Suprapubic skin (tissue), 4 donors: ENCODE measurements around the gene CHMP4A. TPM values are rescaled to one million over a fixed set of nuclear protein-coding genes. Genes with fewer than 3 reads are reported as not detected.
A peak's percentile ranks its signal among the peaks of the same experiment; 100 is the strongest.
"Not testable (repeated sequence)": the region's sequence is repeated elsewhere in the genome, so short reads cannot be mapped to it uniquely, and the experiment has no call there.

Experiments used
- DNase-seq, 2 donors: peaks; one replicate each; pipeline ENCODE4 v3.0.0-alpha.2; 2019; ENCODE audit warnings: low spot score in 2 of 2
- H3K27ac ChIP-seq: fragments of 200-600 bp; sonication (generic); one replicate; pipeline ENCODE4 v1.5.1; 2019
- H3K27me3 ChIP-seq: fragments of 200-600 bp; sonication (generic); one replicate; pipeline ENCODE4 v1.5.1; 2019
- H3K36me3 ChIP-seq: fragments of 200-600 bp; sonication (generic); one replicate; pipeline ENCODE4 v1.5.1; 2019
- H3K4me1 ChIP-seq: fragments of 200-600 bp; sonication (generic); one replicate; pipeline ENCODE4 v1.5.1; 2019
- H3K4me3 ChIP-seq: fragments of 200-600 bp; sonication (generic); one replicate; pipeline ENCODE4 v1.5.1; 2019; ENCODE audit warnings: mild to moderate bottlenecking
- H3K9me3 ChIP-seq: fragments of 200-600 bp; sonication (generic); one replicate; pipeline ENCODE4 v1.5.1; 2019
- EP300 ChIP-seq: sonication (generic); formaldehyde crosslinking; IDR thresholded peaks from one replicate; pipeline ENCODE4 v1.6.1; 2017; ENCODE audit warnings: antibody characterized with exemption
- POLR2A ChIP-seq, 2 donors: fragments of 450-650 bp; IDR thresholded peaks; one replicate each; pipeline ENCODE4 v1.6.1; 2017; ENCODE audit warnings: antibody characterized with exemption in 2 of 2, mild to moderate bottlenecking in 2 of 2, moderate library complexity in 2 of 2
- POLR2AphosphoS5 ChIP-seq, 3 donors: sonication (generic); formaldehyde crosslinking; IDR thresholded peaks; one replicate each; pipeline ENCODE4 v1.6.1; 2017; ENCODE audit warnings: antibody characterized with exemption in 3 of 3
- WGBS: methylation state at CpG from one replicate; pipeline ENCODE4 v1.1.5; 2018; 5-methylcytosine and 5-hydroxymethylcytosine counted together
- total RNA-seq, 4 donors: library from RNA; depleted of rRNA; stranded (reverse); fragments of >200 nt; gene quantifications; one replicate each; pipeline ENCODE4 v1.1.0, GENCODE V29; 2016
- TF ChIP-seq, protein P1 (sequence below), 2 donors: fragments of 200-600 bp in 1 of 2; fragments of 450-650 bp in 1 of 2; sonication (generic) in 1 of 2; IDR thresholded peaks; one replicate each; pipeline ENCODE4 v1.5.1; 2016 to 2019; ENCODE audit warnings: antibody characterized with exemption in 2 of 2, mild to moderate bottlenecking in 1 of 2, moderate library complexity in 1 of 2

The CHMP4A gene
- total RNA-seq, 4 donors from 2014 or later = 47.2 to 86.3 (median 63.6) TPM

DNA sequence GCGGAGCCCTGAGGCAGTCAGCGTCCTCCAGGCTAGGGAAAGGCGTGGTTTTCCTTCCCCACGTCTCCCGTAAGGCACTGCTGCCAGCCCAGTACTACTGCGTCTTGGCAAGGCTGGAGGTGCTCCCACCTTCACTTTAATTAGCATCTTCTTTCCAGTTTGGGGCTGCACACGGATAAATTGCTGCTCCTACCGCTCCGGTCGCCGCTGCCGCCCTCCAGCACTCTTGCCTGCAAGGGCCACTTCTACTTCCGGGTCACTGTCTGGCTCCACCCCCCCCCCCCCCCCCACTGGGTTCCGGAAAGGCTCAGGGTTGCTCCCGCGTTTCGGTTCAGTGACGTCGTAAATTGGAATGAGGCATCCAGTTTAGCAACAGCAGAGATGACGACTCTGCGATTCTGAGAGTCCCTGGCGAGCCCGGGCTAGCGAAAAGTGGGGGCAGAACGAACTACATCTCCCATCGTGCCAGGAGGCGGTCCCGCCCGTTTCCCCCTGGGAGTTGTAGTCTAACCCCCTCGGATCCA, 18.9 kb upstream of the CHMP4A start, which contains the start of gene NEDD8:
TSS of gene NEDD8 (minus strand) at position 247 of the 524 bp plus-strand sequence. CDS start at position 147, 100 bp downstream.
- peaks cover 42% of the 10 kb centered on the region for H3K4me1 ChIP-seq
- peak; percentile 98 for DNase-seq

DNA sequence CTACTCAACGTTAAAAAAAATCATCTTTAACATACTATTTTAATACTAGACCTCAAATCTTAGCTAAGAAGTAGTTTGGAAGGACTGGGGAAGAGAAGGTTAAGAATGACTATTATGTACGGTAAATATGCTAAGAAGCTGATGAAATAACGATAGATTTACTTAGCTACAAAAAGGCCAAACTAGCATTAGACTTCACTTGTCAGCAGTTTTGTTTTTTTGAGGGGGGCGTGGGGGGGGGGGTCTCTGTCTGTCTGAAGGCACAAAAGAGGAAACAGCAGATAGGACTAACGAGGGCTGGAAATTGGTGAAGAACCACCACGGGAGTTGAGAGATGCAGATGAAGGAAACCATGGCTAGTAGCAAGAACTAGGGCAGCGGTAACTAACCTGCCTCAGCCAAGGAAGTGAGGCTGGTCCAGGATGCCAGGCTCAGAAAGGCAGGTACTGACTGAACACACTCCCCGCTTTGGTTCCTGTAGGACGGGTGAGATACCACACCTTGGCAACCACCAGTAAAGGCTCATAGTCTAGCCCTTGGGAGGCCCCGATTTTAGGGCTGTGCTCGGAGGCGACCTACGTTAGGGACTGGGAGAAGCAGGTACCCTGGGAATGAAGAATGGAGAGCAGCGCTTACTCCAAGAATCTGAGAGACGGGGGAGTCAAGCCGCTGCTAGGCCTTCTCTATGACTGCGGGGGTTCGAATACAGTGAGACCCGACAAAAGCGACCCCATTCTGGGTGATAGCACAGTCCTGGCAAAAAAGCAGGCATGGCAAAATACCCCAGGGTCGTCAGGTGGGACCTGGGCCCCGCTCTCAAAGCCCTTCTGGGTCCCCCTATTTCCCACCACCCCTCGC, 18.2 kb upstream of the CHMP4A start:
- TF ChIP-seq POLR2A (IDR thresholded peaks at IDR 0.05) (no peak), EP300 (no peak), POLR2AphosphoS5 (IDR thresholded peaks at IDR 0.05) (no peak)
- TF ChIP-seq, protein P1, sequence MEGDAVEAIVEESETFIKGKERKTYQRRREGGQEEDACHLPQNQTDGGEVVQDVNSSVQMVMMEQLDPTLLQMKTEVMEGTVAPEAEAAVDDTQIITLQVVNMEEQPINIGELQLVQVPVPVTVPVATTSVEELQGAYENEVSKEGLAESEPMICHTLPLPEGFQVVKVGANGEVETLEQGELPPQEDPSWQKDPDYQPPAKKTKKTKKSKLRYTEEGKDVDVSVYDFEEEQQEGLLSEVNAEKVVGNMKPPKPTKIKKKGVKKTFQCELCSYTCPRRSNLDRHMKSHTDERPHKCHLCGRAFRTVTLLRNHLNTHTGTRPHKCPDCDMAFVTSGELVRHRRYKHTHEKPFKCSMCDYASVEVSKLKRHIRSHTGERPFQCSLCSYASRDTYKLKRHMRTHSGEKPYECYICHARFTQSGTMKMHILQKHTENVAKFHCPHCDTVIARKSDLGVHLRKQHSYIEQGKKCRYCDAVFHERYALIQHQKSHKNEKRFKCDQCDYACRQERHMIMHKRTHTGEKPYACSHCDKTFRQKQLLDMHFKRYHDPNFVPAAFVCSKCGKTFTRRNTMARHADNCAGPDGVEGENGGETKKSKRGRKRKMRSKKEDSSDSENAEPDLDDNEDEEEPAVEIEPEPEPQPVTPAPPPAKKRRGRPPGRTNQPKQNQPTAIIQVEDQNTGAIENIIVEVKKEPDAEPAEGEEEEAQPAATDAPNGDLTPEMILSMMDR (IDR thresholded peaks at IDR 0.05) = no peak
- Histone ChIP-seq H3K27ac (peak overlapping the region; percentile 87), H3K27me3 (no peaks in the 10 kb centered on the region), H3K4me3 (peak overlapping the region; percentile 79), H3K36me3 (peaks cover 14% of the 10 kb centered on the region), H3K4me1 (peaks cover 39% of the 10 kb centered on the region), H3K9me3 (no peaks in the 10 kb centered on the region)
- 12% methylated on average over 17 of the region's 23 CpGs for WGBS
- DNase-seq = peak in 1 of 2 donors; percentile 72

More for the DNA sequence above, 18.9 kb upstream of the CHMP4A start, which contains the start of gene NEDD8:
- H3K4me3 ChIP-seq = peak within 1 kb of the TSS; percentile 79
- 0% methylated on average over 17 of the region's 30 CpGs for WGBS
- H3K27me3 ChIP-seq = no peaks in the 10 kb centered on the region
- peak in 1 of 2 donors; percentile 27 for TF ChIP-seq POLR2A (IDR thresholded peaks at IDR 0.05)
- TF ChIP-seq POLR2AphosphoS5 (IDR thresholded peaks at IDR 0.05) = peak in 1 of 3 donors; percentile 24
- TF ChIP-seq EP300 = no peak
- peaks cover 21% of the 10 kb centered on the region for H3K36me3 ChIP-seq
- H3K9me3 ChIP-seq = no peaks in the 10 kb centered on the region
- peak within 1 kb of the TSS; percentile 87 for H3K27ac ChIP-seq

DNA sequence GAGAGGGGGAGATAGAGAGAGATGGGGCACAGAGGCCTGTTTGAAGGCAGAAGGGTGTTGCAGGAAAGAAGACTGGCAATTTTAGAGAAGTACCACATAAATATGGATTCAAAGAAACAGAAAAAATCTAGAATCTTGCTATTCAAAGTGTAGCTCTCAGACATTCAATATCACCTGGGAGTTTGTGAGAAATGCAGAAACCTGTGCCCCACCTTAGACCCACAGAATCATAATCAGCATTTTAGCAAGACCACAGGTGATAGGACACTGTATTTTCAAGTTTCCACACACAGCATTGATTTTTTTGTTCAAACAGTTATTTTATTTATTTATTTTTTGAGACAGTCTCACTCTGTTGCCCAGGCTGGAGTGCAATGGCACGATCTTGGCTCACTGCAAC, 15.6 kb upstream of the CHMP4A start:
- Histone ChIP-seq H3K27me3 (no peaks in the 10 kb centered on the region), H3K36me3 (peaks cover 4% of the 10 kb centered on the region), H3K4me1 (peaks cover 25% of the 10 kb centered on the region), H3K27ac (no peak overlapping the region), H3K4me3 (no peak overlapping the region), H3K9me3 (no peaks in the 10 kb centered on the region)
- WGBS = 90% methylated on average over 1 of the region's 1 CpG
- TF ChIP-seq EP300 (no peak), POLR2AphosphoS5 (IDR thresholded peaks at IDR 0.05) (no peak), POLR2A (IDR thresholded peaks at IDR 0.05) (no peak)
- TF ChIP-seq, protein P1 (IDR thresholded peaks at IDR 0.05) = no peak
- no peak for DNase-seq

DNA sequence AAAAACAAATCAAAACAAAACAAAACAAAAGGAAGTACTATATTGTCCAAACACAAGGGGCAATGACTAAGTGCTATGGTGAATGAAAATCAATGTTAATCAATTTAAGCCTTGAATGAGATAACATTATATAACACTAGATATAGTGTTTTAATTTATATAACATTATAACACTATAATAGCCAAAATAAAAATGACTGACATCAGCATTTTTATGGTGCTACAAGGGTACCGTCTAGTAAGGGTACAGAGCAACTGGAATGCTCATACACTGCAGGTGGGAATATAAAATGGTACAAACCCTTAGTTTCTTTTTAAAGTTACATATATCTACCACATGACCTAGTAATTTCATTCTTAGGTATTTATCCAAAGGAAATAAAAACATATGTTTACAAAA, 13.2 kb upstream of the CHMP4A start:
- H3K4me3 ChIP-seq = no peak overlapping the region
- H3K36me3 ChIP-seq = peaks cover 4% of the 10 kb centered on the region
- TF ChIP-seq POLR2AphosphoS5 (IDR thresholded peaks at IDR 0.05) (no peak), EP300 (no peak), POLR2A (IDR thresholded peaks at IDR 0.05) (no peak)
- TF ChIP-seq, protein P1 (IDR thresholded peaks at IDR 0.05) = no peak
- H3K9me3 ChIP-seq = no peaks in the 10 kb centered on the region
- no peak overlapping the region for H3K27ac ChIP-seq
- no peak for DNase-seq
- no peaks in the 10 kb centered on the region for H3K27me3 ChIP-seq
- H3K4me1 ChIP-seq = peaks cover 11% of the 10 kb centered on the region
- WGBS = 64% methylated on average over 1 of the region's 1 CpG

DNA sequence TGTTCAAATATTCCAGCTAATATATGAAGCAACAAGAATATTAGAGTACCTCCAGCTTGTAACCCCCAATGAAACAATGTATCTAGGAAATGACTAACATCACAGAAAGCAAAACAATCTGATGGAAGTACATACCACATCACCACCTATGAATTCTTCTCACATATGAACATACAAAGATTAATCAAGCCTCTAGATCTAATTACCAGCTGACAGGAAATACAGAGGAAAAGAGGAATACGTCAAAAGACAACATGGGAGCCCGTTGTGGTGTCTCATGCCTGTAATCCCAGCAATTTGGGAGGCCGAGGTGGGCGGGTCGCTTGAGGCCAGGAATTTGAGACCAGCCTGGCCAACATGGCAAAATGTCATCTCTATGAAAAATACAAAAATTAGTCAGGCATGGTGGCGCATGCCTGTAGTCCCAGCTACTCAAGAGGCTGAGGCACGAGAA, 11.4 kb upstream of the CHMP4A start:
- no peak overlapping the region for H3K4me3 ChIP-seq
- no peak overlapping the region for H3K27ac ChIP-seq
- no peaks in the 10 kb centered on the region for H3K9me3 ChIP-seq
- no peaks in the 10 kb centered on the region for H3K4me1 ChIP-seq
- no peak for DNase-seq
- WGBS = 79% methylated on average over 7 of the region's 7 CpGs
- peaks cover 4% of the 10 kb centered on the region for H3K36me3 ChIP-seq
- TF ChIP-seq POLR2AphosphoS5 (IDR thresholded peaks at IDR 0.05) (no peak), EP300 (no peak), POLR2A (IDR thresholded peaks at IDR 0.05) (no peak)
- TF ChIP-seq, protein P1 (IDR thresholded peaks at IDR 0.05) = no peak
- H3K27me3 ChIP-seq = no peaks in the 10 kb centered on the region

DNA sequence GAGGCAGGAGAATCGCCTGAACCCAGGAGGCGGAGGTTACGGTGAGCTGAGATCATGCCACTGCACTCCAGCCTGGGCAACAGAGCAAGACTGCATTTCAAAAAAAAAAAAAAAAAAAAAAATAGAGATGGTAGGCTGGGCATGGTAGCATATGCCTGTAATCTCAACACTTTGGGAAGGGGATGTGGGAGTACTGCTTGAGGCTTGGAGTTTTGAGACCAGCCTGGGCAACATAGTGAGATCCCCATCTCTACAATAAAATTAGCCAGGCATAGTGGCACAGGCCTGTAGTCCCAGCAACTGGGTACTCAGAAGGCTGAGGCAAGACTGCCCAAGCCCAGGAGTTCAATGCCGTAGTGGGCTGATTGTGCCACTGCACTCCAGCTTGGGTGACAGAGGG, 9.7 kb upstream of the CHMP4A start:
- H3K27me3 ChIP-seq, H3K4me1 ChIP-seq, H3K9me3 ChIP-seq, H3K27ac ChIP-seq, H3K36me3 ChIP-seq, H3K4me3 ChIP-seq: not testable (repeated sequence)
- over 99% methylated on average over 4 of the region's 4 CpGs for WGBS
- peak in 1 of 2 donors; percentile 11 for DNase-seq
